C1 segment of cervical spinal cord (tissue), 14 donors: ENCODE data around the gene CYBC1.

ENCODE experiments used
- DNase-seq, 14 donors: peaks; one replicate each; lab custom pipeline; 2025; lab: John Stamatoyannopoulos, UW

The CYBC1 gene

DNA sequence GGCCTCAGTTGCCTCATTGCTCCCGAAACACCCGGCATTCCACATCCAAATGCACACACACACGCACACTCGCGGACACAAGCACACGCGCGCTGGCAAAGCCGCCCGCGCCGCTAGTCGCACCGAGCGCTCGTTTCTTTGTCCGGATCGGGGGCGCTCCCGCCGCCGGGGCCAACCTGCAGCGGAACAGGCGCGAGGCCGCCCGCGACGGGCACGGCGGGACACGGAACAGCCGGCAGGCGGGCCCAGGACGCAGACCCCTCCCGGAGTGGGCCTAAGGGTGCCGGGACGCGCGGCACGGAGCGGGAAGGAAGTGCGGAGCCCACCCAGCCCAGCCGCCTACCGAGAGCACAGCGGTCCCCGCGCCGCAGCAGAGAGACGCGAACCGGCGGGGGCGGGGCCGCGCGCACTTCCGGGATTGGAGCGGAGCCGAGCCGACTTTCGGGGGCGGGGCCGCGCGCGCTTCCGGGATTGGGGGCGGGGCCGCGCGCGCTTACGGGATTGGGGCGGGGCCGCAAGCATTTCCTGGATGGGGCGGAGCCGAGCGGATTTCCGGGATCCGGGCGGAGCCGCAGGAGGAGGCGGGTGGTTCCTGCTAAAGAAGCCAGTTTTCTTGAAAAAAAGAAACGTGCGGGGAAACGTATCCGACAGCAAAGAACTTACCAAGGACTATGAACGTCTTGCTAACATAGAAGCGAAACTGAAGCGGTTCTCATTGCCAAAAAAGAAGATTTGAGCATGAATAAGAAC is at the start of gene CYBC1:
CYBC1 (minus strand) TSS at position 396 of the 750 bp plus-strand sequence. CDS start 1,498 bp downstream, outside the sequence.
- DNase-seq: peak in 13 of 14 donors; percentile 42 to 95 (median 87)

DNA sequence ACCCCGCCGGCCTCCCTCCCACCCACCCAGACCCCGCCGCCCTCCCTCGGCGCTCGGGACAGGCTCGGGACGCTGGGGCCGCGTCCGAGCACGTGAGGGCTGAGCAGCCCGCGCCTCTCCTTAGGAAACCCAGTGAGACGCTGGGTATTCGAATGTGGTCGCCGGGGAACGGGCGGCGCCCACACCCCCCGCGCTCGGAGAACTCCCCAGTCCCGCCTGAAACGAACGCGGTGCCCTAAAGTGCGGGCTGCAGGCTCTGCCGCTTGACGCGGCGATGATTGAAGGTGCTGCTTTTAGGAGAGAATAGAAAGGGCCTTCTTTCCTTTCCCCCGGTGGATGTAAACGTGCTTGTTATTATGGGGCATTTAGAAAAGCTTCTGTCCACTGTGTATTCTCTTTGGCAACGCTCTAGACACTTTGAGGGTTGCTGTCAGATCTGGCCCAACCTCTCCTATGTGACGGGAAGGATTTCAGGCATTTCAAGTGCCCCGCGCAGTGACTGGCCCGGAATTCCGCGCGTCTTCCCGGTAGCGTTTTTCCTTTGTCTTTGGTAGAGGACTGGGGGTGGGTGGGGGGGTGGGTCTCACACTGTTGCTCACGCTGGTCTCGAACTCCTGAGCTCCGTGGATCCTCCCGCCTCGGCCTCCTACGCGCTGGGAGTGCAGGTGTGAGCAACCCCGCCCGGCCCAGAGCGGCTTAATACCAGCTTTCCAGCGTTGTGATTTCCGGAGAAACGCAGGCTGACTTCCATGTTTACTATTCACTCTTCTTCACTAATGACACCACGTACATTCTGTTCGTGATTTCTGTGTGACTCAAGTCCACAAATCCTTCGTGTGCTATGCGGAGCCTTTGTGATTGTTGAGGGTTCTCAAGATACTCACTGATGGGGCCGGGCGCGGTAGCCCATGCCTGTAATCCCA is 47.2 kb upstream of the CYBC1 start:
- DNase-seq: peak in 8 of 14 donors; percentile 48 to 70 (median 62)

DNA sequence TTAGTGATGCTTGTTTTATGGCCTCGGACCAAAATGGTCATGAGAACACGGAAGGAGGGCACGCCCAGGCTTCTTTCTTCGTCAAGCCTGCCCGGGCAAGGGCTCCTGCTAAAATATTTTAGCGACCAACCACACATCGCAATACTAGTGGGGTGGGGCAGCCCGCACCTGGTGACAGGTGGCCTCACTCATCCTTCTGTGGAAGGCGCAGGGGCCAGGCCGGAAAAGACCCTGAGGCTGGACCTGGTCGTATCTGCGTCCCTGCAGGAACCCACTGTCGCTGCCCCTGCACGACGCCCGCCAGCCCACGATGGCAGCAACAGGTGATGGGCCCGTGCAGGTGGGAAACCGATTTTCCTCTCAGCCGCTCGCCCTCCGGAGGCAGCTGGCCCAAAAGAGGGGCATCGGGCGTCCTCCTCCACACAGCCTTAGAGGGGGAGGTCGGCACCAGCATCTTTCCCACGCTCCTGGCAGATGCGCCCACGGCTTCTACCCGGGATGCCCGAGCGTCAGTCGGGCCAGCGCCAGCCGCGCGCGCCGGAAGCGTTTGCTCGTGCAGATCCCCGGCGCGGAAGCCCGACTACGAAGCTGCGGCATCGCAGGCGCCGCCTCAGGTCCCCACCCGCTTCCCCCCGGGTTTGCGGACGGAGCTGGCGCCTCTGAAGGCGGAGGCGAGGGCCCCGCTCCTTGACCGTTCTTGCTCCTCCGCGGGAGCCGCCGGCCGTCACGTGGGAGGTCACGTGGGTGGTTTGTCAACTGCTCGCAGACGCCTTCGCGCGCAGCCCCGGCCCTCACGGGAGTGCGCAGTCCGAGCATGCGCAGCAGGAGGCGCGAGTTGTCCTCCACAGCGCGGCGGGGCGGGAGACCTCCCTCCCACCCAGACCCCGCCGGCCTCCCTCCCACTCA is 46.2 kb upstream of the CYBC1 start:
- DNase-seq: peak; percentile 75 to 96 (median 90)

DNA sequence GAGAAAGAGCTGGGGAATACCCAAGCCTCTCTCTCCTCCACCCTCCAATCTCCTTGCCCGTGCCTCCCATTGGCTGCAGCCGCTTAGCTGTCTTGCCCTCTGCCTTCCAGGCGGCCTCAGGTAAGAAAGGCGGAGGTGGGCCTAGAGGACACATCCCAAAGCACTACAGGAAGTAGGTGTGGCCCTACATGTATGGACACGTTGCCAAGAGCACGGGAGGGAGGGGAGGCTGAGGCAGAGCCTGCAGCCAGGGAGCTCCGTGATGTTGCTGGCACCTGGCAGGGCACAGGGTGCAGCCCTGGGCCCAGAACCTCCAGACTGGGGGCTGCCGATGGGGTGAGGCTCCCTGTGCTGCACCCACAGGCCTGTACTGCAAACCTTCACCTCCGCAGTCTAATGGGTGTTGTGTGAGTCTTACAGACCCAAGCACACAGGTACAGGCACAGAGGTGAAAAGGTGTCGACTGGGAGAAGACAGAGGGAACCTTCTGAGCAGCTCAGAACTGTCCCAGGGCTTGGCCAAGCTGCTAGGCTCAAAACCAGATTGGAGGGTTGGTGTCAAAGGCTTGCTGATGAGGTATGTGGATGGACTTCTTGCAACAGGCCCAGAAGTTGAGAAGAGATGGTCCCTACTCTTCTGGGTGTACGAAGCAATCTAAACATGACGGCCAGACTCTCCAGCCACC is 45.4 kb upstream of the CYBC1 start:
- DNase-seq: peak in 1 of 14 donors; percentile 18

DNA sequence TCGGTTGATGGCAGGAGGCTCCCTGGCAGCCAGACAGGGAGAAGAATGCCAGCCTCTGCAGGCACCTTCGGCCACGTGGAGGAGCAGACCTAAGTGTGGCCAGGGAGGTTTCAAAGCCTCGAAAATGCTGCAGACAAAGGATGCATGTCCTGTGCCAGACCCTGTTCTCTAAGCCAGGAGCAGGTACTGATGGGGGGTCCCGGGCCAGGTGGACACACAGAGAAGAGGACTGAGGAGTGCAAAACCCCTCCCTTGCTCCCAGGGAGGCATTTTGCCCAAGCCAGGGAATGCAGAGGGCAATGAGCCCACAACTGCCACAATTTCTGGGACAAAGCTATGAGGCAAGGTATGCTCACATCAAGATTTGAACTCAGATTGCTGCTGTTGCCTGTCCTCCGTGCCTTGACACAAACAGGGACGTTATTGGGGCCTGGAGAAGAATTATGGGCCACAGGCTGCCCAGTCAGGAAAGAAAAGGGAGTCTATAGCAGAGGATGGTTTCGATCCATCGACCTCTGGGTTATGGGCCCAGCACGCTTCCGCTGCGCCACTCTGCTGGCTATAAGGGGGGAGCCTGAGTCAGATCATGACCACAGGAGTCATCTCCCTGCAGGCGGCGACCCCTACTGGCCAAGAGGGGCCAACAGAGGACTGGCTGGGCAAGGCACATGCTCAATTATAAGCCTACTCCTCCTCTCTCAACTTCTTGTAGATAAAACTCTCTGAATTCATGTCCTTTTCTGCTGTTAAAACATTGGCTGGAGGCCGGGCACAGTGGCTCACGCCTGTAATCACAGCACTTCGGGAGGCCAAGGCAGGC is 43.9 kb upstream of the CYBC1 start:
- peak; percentile 32 to 88 (median 81) for DNase-seq

DNA sequence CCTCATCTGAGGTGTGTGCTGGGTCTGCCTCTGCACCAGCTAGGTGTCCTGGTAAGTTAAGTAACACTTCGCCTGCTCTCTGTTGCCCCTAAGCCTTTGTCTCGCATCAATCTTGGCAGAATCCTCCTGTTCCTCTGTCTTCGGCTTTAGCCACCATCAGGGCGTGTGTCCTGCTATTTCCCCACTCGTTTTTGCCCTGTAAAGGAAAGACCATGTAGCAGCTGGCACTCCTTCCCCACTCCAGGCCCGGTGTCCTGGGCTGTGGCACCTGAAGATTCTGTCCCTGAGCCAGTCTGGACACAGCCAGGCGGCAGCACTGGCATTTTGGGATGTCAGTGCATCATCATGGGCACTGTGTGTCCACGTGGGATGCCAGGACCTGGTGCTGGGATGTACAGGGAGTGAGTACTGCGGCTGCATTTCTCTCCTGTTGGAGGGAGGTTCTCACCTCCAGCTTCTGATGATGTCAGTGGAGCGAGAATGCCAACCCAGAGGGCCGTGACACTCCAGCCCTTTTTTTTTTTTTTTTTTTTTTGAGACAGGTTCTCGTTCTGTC is 42.8 kb upstream of the CYBC1 start:
- DNase-seq: peak in 1 of 14 donors; percentile 78

DNA sequence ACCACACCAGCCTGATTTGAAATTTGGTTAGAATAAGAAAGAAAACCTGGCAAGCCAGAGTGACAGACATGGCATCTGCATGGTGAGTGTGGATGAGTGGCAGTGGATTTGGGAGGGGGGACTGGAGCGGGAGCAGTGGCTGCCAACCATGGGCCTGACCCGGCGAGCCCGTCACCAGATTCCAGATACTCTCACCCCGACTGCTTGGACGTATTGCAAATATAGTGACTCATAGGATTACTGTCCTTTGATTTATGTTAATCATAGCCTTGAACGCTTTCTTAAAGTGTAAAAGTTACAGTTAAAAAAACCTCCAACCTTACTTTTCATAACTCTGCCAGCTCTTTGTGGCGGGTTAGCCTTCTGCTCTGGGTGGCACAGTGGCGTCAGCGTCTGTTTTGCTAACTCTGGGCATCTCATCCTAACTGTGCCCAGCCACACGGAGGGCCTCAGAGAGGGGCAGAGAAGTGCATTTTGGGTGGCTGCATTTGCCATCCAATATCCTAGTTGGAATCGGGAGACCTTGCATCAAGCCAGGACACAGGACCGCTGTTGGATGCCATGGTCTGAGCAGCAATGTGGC is 42.2 kb upstream of the CYBC1 start:
- no peak for DNase-seq

DNA sequence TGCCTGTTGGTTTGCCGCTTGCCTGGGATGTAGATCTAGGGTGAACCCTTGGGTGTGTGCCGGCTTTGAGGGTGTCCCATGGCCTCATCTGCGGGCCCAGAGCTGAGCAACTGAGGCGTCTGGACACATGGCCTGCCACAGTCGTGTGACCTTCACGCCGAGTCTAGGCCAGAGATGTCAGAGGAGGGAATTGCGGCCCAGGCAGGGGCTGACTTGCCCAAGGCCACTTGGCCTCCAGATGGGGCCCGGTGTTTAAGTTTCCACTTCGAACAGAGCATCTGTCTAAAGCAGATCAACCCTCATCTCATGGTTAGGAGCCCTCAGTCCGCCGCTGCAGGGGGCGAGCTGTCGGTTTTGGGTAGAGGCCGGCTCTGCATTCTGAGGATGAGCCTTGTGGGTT is 41.0 kb upstream of the CYBC1 start:
- DNase-seq: no peak

DNA sequence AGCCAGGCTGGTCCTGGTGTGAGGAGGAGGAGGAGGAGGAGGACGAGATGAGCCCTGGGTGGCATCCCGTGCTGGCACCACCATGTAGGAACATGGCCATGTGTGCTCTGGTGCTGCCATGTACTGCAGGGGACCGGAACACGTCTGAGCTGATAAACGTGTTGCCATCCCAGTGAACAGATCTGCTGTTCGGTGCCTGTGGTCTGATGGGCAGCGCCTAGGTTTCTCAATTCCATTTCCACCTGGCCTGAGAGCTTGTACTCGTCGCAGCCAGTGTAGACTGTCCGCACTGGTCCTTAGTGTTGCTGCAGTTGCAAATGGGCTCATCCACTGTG is 40.6 kb upstream of the CYBC1 start:
- peak in 1 of 14 donors; percentile 61 for DNase-seq

DNA sequence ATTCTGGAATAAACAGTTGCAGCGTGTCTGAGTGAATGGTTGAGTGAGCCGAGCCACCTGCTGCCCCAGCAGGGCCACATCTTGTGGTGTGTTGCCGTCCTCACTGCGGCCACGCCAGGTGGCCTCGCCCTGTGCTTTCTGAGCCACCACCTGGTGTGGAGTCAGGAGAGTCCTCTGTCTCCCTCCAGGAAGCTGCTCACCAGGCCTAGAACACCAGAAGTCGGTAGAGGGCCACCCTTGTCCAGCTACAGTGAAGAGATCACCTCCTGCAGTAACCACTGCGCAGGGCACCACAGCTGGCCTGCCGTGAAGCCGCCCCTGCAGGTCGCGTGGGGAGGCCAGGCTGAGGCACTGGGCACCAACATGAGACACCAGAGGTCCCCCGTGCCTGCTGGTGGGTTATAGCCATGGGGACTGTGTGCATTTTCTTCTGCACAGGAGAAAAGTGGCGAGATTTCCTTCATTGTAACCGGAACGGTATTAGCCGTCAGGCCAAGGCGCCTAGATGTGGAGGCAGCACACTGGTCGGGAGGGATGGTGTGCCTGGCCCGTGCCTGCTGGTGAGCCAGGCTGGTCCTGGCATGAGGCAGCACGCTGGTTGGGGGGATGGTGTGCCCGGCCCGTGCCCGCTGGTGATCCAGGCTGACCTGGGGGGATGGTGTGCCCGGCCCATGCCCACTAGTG is 40.1 kb upstream of the CYBC1 start:
- DNase-seq: peak in 1 of 14 donors; percentile 34

DNA sequence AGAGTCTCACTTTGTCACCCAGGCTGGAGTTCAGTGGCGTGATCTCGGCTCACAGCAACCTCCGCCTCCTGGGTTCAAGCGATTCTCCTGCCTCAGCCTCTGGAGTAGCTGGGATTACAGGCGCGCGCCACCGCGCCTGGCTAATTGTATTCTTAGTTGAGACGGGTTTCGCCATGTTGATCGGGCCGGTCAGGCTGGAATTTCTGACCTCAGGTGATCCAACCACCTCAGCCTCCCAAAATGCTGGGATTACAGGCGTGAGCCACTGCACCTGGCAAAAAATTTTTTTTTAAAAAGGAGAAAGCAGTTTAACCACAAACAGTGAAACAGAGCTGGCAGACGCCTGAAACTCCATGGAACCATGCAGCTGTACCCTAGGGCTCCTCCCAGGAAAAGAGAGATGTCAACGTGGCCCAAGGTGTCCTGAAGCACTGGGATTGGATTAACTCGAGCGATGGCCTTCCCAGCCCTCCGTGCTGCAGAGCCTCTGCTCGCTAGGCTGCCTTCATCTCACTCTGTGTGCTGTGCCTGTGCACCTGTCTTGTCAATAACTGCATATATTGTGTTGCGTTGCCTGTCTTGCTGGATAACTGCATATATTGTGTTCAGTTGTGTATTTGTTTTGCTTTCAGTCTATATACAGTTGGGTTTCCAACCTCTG is 39.4 kb upstream of the CYBC1 start:
- peak in 1 of 14 donors; percentile 49 for DNase-seq

DNA sequence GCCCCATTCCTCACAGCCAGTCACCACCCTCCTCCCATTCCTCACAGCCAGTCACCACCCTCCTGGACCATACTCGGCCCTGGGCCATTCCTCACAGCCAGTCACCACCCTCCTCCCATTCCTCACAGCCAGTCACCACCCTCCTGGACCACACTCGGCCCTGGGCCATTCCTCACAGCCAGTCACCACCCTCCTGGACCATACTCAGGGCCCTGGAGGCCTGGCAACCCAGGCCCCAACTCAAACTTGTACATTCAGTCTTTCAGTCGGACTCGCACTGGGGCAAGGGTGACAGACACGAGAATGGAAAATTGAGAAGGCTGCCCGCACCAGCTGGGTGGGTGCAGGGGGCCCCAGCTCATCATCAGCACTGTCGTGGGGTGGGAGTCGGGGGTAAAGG is 38.6 kb upstream of the CYBC1 start:
- DNase-seq: peak in 8 of 14 donors; percentile 14 to 75 (median 52)

DNA sequence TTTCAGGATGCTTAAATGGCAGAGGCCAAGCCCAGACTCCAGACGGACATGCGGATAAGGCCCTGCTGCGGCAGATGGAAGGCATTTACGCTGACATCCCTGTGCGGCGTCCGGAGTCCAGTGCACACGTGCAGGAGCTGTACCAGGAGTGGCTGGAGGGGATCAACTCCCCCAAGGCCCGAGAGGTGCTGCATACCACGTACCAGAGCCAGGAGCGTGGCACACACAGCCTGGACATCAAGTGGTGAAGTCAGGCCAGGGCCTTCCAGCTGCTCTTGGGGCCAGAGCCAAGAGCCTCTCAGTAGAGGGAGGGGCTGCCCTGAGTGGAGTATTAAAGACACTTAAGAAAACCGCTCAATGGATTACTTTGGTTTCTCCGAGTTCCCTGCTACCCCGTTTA is 37.4 kb upstream of the CYBC1 start:
- DNase-seq: peak in 3 of 14 donors; percentile 13 to 16 (median 13)

DNA sequence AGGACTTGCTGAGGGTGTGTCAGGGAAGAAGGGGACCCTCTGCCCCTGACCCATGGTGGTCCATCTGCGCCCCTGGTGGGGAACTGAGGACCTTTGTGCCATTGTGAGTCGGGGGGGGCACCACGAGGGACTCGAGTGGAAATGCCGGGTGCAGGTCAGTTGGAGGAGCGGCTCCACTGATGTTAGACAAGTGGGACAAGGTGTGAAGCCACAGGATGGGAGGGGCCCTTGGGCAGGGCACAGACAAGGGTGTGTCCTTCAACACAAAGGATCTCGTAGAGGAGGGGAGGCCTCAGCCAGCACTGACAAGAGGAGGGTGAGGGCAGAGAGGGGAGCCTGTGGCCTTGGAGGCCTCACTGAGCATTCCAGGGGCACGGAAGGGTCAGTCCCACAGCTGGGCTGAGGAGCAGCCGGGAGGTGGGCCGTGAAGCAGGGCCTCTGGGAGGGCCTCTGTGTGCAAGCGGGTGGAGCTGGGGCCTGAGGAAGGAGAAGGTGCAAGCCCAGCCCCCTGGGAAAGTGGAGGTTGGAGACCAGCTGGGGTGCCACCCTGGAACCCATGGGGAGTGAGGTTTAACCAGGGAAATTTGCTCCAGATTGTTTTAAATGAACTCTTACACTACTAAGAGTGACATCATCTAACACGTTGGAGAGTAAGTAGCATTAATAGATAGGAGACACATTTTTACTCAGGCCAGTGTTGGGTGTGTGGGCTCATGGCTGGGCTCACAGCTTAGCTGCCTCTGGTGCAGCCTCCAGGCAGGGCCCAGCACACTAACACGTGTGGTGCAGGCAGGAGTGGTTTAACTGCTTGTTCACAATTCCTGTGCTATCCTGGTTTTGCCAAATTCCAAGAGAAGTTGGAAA is 35.9 kb upstream of the CYBC1 start:
- DNase-seq: no peak

DNA sequence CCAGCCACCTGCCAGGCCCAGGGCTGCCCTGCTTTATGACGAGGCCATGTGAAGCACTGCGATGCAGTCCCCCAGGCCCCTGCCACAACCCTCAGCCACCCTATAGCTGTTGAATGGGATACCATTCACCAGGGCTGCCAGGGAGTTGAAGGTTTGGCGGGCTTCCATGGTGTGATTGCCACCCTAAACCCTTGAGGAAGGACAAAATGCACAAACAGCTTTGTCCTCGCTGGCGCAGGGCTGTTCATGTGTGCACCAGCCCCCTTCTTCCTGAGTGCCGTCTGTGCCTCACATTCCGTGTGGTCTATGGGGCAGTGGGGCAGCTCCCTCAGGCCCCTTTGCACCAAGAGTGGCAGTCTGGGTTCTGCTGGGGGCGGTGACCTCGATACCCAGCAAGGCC is 33.3 kb upstream of the CYBC1 start:
- no peak for DNase-seq

DNA sequence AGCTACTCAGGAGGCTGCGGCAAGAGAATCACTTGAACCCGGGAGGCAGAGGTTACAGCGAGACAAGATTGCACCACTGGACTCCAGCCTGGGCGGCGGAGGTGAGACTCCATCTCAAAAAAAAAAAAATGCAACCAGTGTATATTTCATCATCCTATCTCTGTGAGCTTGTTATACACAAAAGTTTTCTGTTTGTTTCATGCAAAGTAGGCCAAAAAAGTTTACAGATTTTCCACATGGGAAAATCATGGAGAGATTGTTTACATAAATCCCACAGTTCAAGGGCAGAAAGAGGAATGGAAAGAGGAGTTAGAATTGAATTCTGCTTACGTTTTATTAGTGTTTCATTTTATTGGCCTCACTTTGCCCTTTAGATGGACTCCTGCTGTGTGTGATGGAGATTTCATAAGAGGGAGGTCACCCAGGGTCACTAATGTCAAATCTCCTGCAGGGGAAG is 32.7 kb upstream of the CYBC1 start:
- no peak for DNase-seq

DNA sequence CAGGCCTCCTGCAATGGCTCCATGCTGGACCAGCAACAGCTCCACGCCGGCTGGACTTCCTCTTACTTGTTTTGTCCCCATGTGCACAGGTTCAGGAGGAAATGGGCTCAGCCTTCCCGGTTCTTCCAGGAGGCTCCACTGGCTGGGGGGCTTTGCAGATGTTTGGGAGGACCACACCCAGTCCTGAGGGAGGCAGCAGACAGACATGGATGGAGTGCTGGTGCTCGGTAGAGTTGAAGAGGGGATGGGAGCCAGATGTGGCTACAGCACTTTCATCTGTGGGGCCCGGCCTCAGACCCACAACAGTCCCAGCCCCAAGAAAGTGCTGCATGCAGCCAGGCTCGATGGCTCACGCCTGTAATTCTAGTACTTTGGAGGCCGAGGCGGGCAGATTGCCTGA is 29.8 kb upstream of the CYBC1 start:
- DNase-seq: no peak
